ENCODE data around the gene GRK4.

DNA sequence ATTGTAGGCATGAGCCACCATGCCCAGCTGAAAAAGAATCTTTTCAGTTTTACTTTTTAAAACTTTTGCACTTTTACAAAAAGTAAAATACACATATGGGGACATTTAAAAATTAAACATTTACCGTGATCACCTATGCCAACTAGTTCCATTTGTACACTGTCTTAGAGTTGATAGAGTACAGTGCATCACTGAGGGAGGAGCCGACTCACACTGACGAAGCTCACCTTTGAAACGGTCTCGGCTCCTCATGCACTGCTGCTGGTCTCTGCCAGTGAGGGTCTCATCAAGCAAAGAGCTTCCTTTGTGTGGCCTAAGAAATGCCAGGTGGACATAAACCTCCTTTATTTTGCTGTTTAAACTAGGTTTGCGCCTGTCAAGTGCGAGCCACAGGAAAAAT, 50.0 kb downstream of the GRK4 start:
- TF ChIP-seq, protein P1, sequence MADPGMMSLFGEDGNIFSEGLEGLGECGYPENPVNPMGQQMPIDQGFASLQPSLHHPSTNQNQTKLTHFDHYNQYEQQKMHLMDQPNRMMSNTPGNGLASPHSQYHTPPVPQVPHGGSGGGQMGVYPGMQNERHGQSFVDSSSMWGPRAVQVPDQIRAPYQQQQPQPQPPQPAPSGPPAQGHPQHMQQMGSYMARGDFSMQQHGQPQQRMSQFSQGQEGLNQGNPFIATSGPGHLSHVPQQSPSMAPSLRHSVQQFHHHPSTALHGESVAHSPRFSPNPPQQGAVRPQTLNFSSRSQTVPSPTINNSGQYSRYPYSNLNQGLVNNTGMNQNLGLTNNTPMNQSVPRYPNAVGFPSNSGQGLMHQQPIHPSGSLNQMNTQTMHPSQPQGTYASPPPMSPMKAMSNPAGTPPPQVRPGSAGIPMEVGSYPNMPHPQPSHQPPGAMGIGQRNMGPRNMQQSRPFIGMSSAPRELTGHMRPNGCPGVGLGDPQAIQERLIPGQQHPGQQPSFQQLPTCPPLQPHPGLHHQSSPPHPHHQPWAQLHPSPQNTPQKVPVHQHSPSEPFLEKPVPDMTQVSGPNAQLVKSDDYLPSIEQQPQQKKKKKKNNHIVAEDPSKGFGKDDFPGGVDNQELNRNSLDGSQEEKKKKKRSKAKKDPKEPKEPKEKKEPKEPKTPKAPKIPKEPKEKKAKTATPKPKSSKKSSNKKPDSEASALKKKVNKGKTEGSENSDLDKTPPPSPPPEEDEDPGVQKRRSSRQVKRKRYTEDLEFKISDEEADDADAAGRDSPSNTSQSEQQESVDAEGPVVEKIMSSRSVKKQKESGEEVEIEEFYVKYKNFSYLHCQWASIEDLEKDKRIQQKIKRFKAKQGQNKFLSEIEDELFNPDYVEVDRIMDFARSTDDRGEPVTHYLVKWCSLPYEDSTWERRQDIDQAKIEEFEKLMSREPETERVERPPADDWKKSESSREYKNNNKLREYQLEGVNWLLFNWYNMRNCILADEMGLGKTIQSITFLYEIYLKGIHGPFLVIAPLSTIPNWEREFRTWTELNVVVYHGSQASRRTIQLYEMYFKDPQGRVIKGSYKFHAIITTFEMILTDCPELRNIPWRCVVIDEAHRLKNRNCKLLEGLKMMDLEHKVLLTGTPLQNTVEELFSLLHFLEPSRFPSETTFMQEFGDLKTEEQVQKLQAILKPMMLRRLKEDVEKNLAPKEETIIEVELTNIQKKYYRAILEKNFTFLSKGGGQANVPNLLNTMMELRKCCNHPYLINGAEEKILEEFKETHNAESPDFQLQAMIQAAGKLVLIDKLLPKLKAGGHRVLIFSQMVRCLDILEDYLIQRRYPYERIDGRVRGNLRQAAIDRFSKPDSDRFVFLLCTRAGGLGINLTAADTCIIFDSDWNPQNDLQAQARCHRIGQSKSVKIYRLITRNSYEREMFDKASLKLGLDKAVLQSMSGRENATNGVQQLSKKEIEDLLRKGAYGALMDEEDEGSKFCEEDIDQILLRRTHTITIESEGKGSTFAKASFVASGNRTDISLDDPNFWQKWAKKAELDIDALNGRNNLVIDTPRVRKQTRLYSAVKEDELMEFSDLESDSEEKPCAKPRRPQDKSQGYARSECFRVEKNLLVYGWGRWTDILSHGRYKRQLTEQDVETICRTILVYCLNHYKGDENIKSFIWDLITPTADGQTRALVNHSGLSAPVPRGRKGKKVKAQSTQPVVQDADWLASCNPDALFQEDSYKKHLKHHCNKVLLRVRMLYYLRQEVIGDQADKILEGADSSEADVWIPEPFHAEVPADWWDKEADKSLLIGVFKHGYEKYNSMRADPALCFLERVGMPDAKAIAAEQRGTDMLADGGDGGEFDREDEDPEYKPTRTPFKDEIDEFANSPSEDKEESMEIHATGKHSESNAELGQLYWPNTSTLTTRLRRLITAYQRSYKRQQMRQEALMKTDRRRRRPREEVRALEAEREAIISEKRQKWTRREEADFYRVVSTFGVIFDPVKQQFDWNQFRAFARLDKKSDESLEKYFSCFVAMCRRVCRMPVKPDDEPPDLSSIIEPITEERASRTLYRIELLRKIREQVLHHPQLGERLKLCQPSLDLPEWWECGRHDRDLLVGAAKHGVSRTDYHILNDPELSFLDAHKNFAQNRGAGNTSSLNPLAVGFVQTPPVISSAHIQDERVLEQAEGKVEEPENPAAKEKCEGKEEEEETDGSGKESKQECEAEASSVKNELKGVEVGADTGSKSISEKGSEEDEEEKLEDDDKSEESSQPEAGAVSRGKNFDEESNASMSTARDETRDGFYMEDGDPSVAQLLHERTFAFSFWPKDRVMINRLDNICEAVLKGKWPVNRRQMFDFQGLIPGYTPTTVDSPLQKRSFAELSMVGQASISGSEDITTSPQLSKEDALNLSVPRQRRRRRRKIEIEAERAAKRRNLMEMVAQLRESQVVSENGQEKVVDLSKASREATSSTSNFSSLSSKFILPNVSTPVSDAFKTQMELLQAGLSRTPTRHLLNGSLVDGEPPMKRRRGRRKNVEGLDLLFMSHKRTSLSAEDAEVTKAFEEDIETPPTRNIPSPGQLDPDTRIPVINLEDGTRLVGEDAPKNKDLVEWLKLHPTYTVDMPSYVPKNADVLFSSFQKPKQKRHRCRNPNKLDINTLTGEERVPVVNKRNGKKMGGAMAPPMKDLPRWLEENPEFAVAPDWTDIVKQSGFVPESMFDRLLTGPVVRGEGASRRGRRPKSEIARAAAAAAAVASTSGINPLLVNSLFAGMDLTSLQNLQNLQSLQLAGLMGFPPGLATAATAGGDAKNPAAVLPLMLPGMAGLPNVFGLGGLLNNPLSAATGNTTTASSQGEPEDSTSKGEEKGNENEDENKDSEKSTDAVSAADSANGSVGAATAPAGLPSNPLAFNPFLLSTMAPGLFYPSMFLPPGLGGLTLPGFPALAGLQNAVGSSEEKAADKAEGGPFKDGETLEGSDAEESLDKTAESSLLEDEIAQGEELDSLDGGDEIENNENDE (IDR thresholded peaks at IDR 0.05; ENCODE audit: insufficient replicate concordance, low read length): no peak
- TF ChIP-seq EZH2 (IDR thresholded peaks at IDR 0.05; ENCODE audit: low read depth, low read length, severe bottlenecking) (no peak), SIN3A (conservative IDR thresholded peaks at IDR 0.05 in 1 of 2, IDR thresholded peaks at IDR 0.05 in 1 of 2; ENCODE audit: low read depth in 1 of 2, low read length in 2 of 2) (no peak), RBBP5 (IDR thresholded peaks at IDR 0.05; ENCODE audit: borderline replicate concordance, low read depth, low read length) (no peak), BCL11A (IDR thresholded peaks at IDR 0.05; ENCODE audit: low read depth in 2 of 2, low read length in 2 of 2) (no peak), RFX5 (IDR thresholded peaks at IDR 0.05; ENCODE audit: borderline replicate concordance, low read depth, low read length) (no peak), CREB1 (IDR thresholded peaks at IDR 0.05) (no peak), RNF2 (IDR thresholded peaks at IDR 0.05; ENCODE audit: borderline replicate concordance, low read depth, low read length, missing control alignments, poor library complexity, severe bottlenecking) (no peak), NANOG (IDR thresholded peaks at IDR 0.05; ENCODE audit: insufficient read depth, low read depth, low read length, poor library complexity, severe bottlenecking) (no peak), RXRA (IDR thresholded peaks at IDR 0.05; ENCODE audit: insufficient read depth, low read depth, low read length) (no peak)
- TF ChIP-seq, protein P2, sequence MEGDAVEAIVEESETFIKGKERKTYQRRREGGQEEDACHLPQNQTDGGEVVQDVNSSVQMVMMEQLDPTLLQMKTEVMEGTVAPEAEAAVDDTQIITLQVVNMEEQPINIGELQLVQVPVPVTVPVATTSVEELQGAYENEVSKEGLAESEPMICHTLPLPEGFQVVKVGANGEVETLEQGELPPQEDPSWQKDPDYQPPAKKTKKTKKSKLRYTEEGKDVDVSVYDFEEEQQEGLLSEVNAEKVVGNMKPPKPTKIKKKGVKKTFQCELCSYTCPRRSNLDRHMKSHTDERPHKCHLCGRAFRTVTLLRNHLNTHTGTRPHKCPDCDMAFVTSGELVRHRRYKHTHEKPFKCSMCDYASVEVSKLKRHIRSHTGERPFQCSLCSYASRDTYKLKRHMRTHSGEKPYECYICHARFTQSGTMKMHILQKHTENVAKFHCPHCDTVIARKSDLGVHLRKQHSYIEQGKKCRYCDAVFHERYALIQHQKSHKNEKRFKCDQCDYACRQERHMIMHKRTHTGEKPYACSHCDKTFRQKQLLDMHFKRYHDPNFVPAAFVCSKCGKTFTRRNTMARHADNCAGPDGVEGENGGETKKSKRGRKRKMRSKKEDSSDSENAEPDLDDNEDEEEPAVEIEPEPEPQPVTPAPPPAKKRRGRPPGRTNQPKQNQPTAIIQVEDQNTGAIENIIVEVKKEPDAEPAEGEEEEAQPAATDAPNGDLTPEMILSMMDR (IDR thresholded peaks at IDR 0.05; ENCODE audit: control extremely low read depth in 1 of 3, insufficient read depth in 1 of 3, low read depth in 1 of 3, low read length in 3 of 3): no peak
